Glutamatergic neuron (in vitro differentiated cells): ENCODE data around the gene CEND1. TPM values are rescaled to one million over a fixed set of nuclear protein-coding genes. Genes with fewer than 3 reads are reported as not detected.

ENCODE experiments used
- DNase-seq: peaks from one replicate; pipeline ENCODE4 v3.0.0; 2022
- H3K27ac Mint-ChIP-seq: one replicate; pipeline ENCODE4 v1.8.0; 2020; ENCODE audit warnings: mild to moderate bottlenecking, mixed read lengths, inconsistent platforms; ENCODE audit not compliant: unreplicated experiment
- H3K27me3 Mint-ChIP-seq: one replicate; pipeline ENCODE4 v1.8.0; 2020; ENCODE audit warnings: mild to moderate bottlenecking, moderate library complexity, mixed read lengths, inconsistent platforms; ENCODE audit not compliant: unreplicated experiment
- H3K36me3 Mint-ChIP-seq: one replicate; pipeline ENCODE4 v1.8.0; 2020; ENCODE audit warnings: mild to moderate bottlenecking, mixed read lengths, inconsistent platforms; ENCODE audit not compliant: unreplicated experiment
- H3K4me1 Mint-ChIP-seq: one replicate; pipeline ENCODE4 v1.8.0; 2020; ENCODE audit warnings: mild to moderate bottlenecking, low read depth, mixed read lengths, inconsistent platforms; ENCODE audit not compliant: unreplicated experiment
- H3K4me3 Mint-ChIP-seq: one replicate; pipeline ENCODE4 v1.8.0; 2020; ENCODE audit warnings: mild to moderate bottlenecking, mixed read lengths, inconsistent platforms; ENCODE audit not compliant: unreplicated experiment
- H3K9me3 Mint-ChIP-seq: one replicate; pipeline ENCODE4 v1.8.0; 2020; ENCODE audit warnings: mild to moderate bottlenecking, moderate library complexity, mixed read lengths, inconsistent platforms; ENCODE audit not compliant: unreplicated experiment
- total RNA-seq: library from RNA; stranded (reverse); fragmentation: NEBNext Ultra II Directional; extraction: Animal tissue kit (Norgen Biotek cat#: 25700); gene quantifications from one replicate; pipeline ENCODE4 v1.2.1, GENCODE V29; 2021; ENCODE audit not compliant: unreplicated experiment
- TF ChIP-seq, protein P1 (sequence below): fragments of 200-600 bp; sonication (generic); IDR thresholded peaks from one replicate; pipeline ENCODE4 v1.5.0; 2021; ENCODE audit not compliant: partially characterized antibody, unreplicated experiment

CEND1 gene
- total RNA-seq, 1 donor from 2014 or later, result 58.7 TPM

DNA sequence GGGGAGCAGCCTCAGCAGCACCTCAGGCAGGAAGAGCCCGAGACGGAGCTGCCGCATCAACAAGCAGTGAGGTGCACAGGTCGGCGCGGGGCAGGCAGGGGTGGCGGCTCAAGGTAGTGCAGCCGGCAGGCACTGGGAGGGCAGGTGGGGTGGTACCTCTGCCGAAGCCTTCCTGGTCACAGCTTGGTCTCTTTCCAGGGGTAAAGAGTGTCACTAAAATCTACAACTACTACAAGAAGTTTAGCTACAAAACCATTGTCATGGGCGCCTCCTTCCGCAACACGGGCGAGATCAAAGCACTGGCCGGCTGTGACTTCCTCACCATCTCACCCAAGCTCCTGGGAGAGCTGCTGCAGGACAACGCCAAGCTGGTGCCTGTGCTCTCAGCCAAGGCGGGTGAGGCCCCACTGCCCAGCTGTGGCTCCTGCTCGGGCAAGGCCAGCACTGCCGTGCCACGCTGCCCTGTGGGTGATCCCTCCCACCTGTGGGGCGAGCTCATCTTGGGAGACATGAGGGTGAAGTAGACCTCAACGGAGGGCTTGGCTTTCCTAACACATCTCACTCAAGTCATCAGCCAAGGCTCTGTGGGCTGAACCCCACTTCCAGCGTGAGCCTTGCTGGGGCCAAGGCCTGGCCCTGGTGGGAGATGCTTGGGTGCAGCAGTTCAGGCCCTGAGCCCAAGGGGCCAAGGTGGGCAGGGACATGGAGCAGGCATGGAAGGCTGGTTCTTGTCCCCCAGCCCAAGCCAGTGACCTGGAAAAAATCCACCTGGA is 26.2 kb downstream of the CEND1 start:
- Mint-ChIP-seq H3K27ac (peak overlapping the region; percentile 59), H3K27me3 (peaks cover 11% of the 10 kb centered on the region), H3K4me3 (no peak overlapping the region), H3K4me1 (peaks cover 9% of the 10 kb centered on the region), H3K36me3 (peaks cover 5% of the 10 kb centered on the region), H3K9me3 (peaks cover 22% of the 10 kb centered on the region)
- no peak for DNase-seq
- TF ChIP-seq, protein P1, sequence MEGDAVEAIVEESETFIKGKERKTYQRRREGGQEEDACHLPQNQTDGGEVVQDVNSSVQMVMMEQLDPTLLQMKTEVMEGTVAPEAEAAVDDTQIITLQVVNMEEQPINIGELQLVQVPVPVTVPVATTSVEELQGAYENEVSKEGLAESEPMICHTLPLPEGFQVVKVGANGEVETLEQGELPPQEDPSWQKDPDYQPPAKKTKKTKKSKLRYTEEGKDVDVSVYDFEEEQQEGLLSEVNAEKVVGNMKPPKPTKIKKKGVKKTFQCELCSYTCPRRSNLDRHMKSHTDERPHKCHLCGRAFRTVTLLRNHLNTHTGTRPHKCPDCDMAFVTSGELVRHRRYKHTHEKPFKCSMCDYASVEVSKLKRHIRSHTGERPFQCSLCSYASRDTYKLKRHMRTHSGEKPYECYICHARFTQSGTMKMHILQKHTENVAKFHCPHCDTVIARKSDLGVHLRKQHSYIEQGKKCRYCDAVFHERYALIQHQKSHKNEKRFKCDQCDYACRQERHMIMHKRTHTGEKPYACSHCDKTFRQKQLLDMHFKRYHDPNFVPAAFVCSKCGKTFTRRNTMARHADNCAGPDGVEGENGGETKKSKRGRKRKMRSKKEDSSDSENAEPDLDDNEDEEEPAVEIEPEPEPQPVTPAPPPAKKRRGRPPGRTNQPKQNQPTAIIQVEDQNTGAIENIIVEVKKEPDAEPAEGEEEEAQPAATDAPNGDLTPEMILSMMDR, result no peak

DNA sequence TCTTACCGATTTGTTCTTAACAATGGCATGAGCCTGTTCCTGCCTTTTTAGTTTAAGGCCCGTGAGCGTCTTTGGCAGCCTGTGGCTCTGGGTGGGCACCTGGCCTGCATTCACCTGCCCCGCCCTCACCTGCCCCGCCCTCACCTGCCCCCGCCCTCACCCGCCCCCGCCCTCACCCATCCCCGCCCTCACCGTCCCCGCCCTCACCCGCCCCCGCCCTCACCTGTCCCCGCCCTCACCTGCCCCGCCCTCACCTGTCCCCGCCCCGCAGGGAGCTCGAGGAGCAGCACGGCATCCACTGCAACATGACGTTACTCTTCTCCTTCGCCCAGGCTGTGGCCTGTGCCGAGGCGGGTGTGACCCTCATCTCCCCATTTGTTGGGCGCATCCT is 26.8 kb downstream of the CEND1 start:
- Mint-ChIP-seq H3K27ac (peak overlapping the region; percentile 99), H3K9me3 (peaks cover 22% of the 10 kb centered on the region), H3K36me3 (peaks cover 5% of the 10 kb centered on the region), H3K4me1 (peaks cover 9% of the 10 kb centered on the region), H3K4me3 (no peak overlapping the region), H3K27me3 (peaks cover 11% of the 10 kb centered on the region)
- no peak for DNase-seq
- TF ChIP-seq, protein P1, result no peak

DNA sequence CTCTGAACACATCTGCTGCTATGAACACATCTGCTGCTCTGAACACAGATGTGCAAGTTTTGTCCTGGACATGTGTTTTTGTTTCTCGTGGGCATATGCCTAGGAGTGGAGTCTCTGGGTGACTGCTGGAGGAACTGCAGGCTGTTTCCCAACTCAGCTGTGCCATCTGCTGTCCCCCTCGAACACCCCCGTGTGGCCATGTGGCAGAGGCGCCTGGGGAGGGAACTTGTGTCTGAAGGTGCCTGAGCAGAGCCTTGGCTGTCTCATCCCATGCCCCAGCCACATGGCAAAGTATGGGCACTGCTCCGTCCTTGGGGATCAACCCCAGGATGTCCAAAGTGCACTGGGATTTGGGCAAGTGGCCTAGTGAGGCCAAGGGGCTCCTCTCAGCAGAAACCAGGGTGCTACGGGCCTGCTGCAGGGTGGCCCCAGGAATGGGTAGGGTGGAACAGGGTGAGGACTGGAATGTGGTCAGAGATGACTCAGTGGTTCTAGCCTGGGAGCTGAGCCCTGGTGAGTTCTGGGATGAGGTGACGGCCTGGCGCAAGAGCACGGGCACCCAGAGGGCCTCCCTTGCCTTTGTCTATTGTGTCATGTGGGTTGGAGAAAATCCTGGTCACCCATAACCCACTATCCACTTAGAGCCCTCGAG is 27.3 kb downstream of the CEND1 start:
- TF ChIP-seq, protein P1, result peak; percentile 24
- H3K27me3 Mint-ChIP-seq, result peaks cover 11% of the 10 kb centered on the region
- DNase-seq, result peak; percentile 69
- peaks cover 22% of the 10 kb centered on the region for H3K9me3 Mint-ChIP-seq
- peaks cover 5% of the 10 kb centered on the region for H3K36me3 Mint-ChIP-seq
- H3K27ac Mint-ChIP-seq, result peak overlapping the region; percentile 99
- H3K4me3 Mint-ChIP-seq, result peak overlapping the region; percentile 78
- H3K4me1 Mint-ChIP-seq, result peaks cover 9% of the 10 kb centered on the region

DNA sequence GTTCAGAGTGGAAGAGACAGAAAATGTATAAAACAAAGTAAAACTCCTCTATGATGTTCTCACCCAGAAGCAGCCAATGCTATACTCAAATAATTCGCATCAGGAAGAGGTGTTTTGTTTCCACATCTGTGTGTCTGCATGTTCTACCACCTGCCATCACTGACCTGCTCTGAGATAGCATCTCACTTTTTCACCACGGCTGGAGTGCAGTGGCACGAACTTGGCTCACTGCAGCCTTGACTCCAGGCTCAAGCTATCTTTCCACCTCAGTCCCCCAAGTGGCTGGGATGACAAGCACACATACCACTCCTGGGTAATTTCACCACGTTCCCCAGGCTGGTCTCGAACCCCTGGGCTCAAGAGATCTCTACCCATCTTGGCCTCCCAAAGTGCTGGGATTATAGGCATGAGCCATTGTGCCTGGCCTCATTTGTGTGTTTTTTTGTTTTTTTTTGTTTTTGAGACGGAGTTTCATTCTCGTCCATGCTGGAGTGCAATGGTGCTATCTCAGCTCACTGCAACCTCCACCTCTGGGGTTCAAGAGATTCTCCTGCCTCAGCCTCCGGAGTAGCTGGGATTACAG is 28.3 kb downstream of the CEND1 start:
- peaks cover 5% of the 10 kb centered on the region for H3K36me3 Mint-ChIP-seq
- no peak overlapping the region for H3K4me3 Mint-ChIP-seq
- TF ChIP-seq, protein P1, result no peak
- peaks cover 11% of the 10 kb centered on the region for H3K27me3 Mint-ChIP-seq
- peaks cover 22% of the 10 kb centered on the region for H3K9me3 Mint-ChIP-seq
- peaks cover 12% of the 10 kb centered on the region for H3K4me1 Mint-ChIP-seq
- peak overlapping the region; percentile 99 for H3K27ac Mint-ChIP-seq
- no peak for DNase-seq

DNA sequence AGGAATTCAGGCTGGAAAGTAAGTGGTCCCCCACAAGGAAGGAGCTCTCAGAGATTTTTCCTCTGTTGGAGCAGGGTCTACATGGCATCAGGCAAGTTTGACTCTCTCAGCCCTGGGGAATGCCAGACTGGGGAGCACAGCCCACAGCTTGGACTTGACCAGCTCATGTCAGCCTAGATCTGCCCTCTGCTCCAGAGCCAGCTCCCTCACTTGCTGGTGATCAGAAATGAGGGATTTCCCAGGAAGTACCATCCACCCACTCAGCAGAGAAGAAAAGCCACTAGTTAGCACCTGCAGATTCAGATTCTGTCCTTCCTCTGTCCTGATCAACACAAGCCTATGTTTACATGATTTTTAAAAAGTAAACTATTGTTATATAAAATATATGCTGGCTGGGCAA is 29.7 kb downstream of the CEND1 start:
- Mint-ChIP-seq H3K36me3 (peaks cover 5% of the 10 kb centered on the region), H3K27me3 (peaks cover 11% of the 10 kb centered on the region), H3K4me3 (no peak overlapping the region), H3K9me3 (peaks cover 20% of the 10 kb centered on the region), H3K4me1 (peaks cover 15% of the 10 kb centered on the region), H3K27ac (no peak overlapping the region)
- TF ChIP-seq, protein P1, result no peak
- no peak for DNase-seq
